ENCODE results near the gene CCDC92. TPM values are rescaled to one million over a fixed set of nuclear protein-coding genes. Genes with fewer than 3 reads are reported as not detected.

The CCDC92 gene
- total RNA-seq, 1 experiment from 2014 or later = 32.3 TPM

DNA sequence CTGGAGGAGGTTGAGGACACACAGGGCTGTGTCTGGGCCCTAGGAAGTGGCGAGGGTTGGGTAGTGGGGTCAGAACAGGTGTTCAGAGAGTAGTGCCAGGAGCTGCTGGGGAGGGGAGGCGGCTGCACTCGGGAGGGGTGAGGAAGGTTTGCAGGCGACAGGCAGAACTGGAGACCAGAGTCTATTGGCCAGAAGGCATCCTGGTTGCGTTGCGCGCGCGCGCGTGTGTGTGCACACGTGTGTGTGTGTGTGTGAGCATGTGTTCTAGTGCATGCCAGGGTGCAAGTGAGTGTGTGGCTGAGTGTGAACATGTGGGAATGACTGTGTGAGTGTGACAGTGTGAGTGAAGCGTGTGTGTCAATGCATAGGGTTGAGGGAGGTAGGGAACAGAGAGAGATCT, 86.4 kb downstream of the CCDC92 start:
- BruUV-seq (replicated peaks) = no TSS peak
- no peak overlapping the region for H3K27ac Mint-ChIP-seq (ENCODE audit: low read depth, unreplicated experiment)
- H3K36me3 Mint-ChIP-seq (ENCODE audit: insufficient read depth, unreplicated experiment) = no peaks in the 10 kb centered on the region
- intact Hi-C loops (cut with micrococcal nuclease) = no loop called here
- ChIA-PET CTCF (no interaction called here), POLR2A (no interaction called here)
- H3K27me3 Mint-ChIP-seq (ENCODE audit: insufficient read depth, unreplicated experiment) = peaks cover 71% of the 10 kb centered on the region
- peaks cover 13% of the 10 kb centered on the region for H3K4me1 Mint-ChIP-seq (ENCODE audit: insufficient read depth, unreplicated experiment)
- TF ChIP-seq, protein P1, sequence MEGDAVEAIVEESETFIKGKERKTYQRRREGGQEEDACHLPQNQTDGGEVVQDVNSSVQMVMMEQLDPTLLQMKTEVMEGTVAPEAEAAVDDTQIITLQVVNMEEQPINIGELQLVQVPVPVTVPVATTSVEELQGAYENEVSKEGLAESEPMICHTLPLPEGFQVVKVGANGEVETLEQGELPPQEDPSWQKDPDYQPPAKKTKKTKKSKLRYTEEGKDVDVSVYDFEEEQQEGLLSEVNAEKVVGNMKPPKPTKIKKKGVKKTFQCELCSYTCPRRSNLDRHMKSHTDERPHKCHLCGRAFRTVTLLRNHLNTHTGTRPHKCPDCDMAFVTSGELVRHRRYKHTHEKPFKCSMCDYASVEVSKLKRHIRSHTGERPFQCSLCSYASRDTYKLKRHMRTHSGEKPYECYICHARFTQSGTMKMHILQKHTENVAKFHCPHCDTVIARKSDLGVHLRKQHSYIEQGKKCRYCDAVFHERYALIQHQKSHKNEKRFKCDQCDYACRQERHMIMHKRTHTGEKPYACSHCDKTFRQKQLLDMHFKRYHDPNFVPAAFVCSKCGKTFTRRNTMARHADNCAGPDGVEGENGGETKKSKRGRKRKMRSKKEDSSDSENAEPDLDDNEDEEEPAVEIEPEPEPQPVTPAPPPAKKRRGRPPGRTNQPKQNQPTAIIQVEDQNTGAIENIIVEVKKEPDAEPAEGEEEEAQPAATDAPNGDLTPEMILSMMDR (IDR thresholded peaks at IDR 0.05; ENCODE audit: unreplicated experiment) = no peak
- H3K9me3 Mint-ChIP-seq (ENCODE audit: unreplicated experiment) = no peaks in the 10 kb centered on the region
- no peak overlapping the region for H3K4me3 Mint-ChIP-seq (ENCODE audit: unreplicated experiment)
- no peak for DNase-seq (ENCODE audit: unreplicated experiment)

Other genes starting within 250 kb of the CCDC92 start
- 0.21 and 0.22 TPM in 2 replicates for gene DNAH10, start 210.5 kb downstream of the CCDC92 start, total RNA-seq (2022)
- gene ZNF664, start 384 bp upstream of the CCDC92 start, total RNA-seq (2022) = 123 and 141 TPM in 2 replicates

Data from MCF 10A (cell line).